Measurements from ENCODE around the gene CADM3.

GRCh38 chr1:159187647-159188374, 16.4 kb downstream of the CADM3 start:
- TF ChIP-seq KDM5B (IDR thresholded peaks at IDR 0.05; ENCODE audit: insufficient replicate concordance, low read depth, low read length) (no peak), SETDB1 (IDR thresholded peaks at IDR 0.05; ENCODE audit: low read length) (no peak), USF2 (CRISPR knock-in tag; IDR thresholded peaks at IDR 0.05) (no peak), ZBTB8A (IDR thresholded peaks at IDR 0.05; ENCODE audit: partially characterized antibody) (no peak), CHD2 (IDR thresholded peaks at IDR 0.05; ENCODE audit: low read depth, low read length) (no peak), CTCF (IDR thresholded peaks at IDR 0.05 in 2 of 3, conservative IDR thresholded peaks at IDR 0.05 in 1 of 3; ENCODE audit: insufficient read depth in 2 of 3, low read depth in 1 of 3, low read length in 3 of 3) (no peak), FOSL1 (tag; conservative IDR thresholded peaks at IDR 0.05) (no peak), MYC (IDR thresholded peaks at IDR 0.05; ENCODE audit: low read depth, low read length) (no peak), MYC (CRISPR knock-in tag; IDR thresholded peaks at IDR 0.05; ENCODE audit: borderline replicate concordance, low read depth) (no peak), CREM (IDR thresholded peaks at IDR 0.05; ENCODE audit: low read depth) (no peak), ZNF217 (CRISPR knock-in tag; IDR thresholded peaks at IDR 0.05) (no peak), FOXJ3 (CRISPR knock-in tag; IDR thresholded peaks at IDR 0.05) (no peak)
